ENCODE measurements around the gene DOCK1. TPM values are rescaled to one million over a fixed set of nuclear protein-coding genes. Genes with fewer than 3 reads are reported as not detected.

Gene DOCK1
- total and polyA plus RNA-seq, 2 donors from 2014 or later, result 15.8 to 81.7 TPM

DNA sequence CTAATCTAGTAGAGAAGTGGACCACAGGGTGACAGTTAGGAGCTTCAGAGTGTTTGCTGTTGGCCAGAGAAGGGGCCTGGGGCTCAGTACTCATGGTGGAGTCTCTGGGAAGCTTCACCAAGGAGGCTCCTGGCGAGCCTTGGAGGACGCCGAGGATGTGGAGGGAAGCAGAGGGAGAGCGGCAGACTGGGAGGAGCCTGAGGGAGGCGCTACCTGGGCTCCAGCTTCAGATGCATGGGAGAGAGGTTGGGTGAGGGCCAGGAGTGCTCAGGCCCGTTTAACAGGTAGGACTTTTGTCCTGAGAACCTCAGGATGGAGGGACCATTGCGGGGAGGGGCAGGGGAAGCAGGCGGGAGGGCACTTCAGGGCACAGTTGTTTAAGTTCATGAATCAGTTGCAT is 24.2 kb downstream of the DOCK1 start:
- no peaks in the 10 kb centered on the region for H3K9me3 ChIP-seq (ENCODE audit: control insufficient read depth in 2 of 3, insufficient read depth in 1 of 3, low read length in 3 of 3)
- no peaks in the 10 kb centered on the region for H3K36me3 ChIP-seq (ENCODE audit: control insufficient read depth in 2 of 3, insufficient read depth in 3 of 3, low read length in 3 of 3)
- H3K9ac ChIP-seq (ENCODE audit: low read length in 3 of 3), result no peak overlapping the region
- TF ChIP-seq, protein P1, sequence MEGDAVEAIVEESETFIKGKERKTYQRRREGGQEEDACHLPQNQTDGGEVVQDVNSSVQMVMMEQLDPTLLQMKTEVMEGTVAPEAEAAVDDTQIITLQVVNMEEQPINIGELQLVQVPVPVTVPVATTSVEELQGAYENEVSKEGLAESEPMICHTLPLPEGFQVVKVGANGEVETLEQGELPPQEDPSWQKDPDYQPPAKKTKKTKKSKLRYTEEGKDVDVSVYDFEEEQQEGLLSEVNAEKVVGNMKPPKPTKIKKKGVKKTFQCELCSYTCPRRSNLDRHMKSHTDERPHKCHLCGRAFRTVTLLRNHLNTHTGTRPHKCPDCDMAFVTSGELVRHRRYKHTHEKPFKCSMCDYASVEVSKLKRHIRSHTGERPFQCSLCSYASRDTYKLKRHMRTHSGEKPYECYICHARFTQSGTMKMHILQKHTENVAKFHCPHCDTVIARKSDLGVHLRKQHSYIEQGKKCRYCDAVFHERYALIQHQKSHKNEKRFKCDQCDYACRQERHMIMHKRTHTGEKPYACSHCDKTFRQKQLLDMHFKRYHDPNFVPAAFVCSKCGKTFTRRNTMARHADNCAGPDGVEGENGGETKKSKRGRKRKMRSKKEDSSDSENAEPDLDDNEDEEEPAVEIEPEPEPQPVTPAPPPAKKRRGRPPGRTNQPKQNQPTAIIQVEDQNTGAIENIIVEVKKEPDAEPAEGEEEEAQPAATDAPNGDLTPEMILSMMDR (IDR thresholded peaks at IDR 0.05; ENCODE audit: borderline replicate concordance, extremely low read depth, insufficient read depth), result no peak
- no peak overlapping the region for H3K27ac ChIP-seq (ENCODE audit: low read depth in 2 of 2, low read length in 2 of 2)
- no peak overlapping the region for H3K4me3 ChIP-seq (ENCODE audit: low read length in 3 of 3)
- no peaks in the 10 kb centered on the region for H3K27me3 ChIP-seq (ENCODE audit: control insufficient read depth, insufficient read depth, low read length)
- FAIRE-seq (no peak), DNase-seq (no peak)
- H3K4me1 ChIP-seq (ENCODE audit: control insufficient read depth in 2 of 3, insufficient read depth in 2 of 3, low read depth in 1 of 3, low read length in 3 of 3), result peaks cover 0 to 33% (median 27%) of the 10 kb centered on the region in 3 donors
- intact Hi-C loops (cut with DNase I), result no loop called here

DNA sequence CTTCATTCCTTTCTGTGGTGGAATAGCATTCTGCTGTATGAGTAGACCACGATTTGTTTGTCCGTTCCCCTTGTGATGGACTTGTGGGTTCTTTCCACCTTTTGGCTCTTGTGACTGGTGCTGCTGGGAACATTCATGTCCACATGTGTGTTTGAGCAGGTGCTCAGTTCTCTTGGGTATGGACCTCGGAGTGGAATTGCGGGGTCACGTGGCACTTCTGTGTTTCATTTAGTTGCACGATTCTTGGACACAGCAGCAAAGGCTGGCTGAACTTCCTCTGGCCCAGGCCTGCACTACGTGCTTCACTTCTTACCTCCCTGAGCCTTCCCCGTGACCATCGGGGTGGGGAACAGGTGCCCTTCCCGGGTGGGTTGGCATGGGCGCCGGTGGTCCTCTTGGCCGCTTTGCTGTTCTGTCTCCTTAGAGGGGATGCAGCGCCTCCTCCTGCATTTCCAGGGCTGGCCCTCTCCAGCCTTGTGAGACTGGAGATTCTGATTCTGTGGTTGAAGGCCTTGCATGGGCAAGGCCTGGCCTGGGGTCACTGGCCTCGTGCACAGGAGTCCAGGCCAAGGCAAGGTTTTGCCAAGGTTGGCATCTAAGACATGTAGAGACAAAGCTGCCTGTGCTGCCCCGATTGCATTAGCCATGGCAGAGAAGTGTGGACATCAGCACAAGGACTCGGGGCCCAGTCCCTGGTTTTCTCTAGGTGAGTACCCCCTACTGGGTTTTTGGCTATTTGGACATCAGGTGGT is 25.1 kb downstream of the DOCK1 start:
- H3K27ac ChIP-seq (ENCODE audit: low read depth in 2 of 2, low read length in 2 of 2), result no peak overlapping the region
- TF ChIP-seq, protein P1 (IDR thresholded peaks at IDR 0.05; ENCODE audit: borderline replicate concordance, extremely low read depth, insufficient read depth), result no peak

DNA sequence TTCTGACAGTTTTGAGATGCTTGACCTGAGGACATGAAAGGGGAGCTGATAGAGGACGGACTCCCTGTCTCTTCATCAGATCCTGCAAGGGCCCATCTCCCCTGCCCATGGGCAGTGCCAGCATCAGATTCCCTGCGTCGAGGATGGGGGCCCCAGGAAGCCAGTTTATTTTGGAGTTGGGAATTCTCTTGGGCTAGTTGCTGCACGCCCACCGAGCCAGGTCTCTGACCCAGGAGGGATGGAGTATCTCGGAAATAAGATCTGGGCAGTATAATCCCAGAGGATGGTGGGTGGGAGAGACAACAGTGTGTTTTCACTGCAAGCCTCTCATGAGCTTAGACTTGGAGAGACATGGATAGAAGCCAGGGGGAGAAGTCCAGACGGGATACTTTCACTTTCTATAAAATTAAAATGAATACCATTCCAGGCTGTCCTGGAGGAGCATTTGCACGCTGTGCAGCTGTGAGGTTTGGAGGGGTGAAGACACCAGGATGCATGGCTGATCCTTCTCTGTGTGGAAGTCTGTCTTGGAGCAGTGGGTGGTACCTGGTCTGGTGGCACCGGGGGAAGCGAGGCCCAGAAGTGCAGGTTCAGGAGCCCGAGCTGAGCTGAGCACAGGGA is 25.8 kb downstream of the DOCK1 start:
- Histone ChIP-seq H3K36me3 (ENCODE audit: control insufficient read depth in 2 of 3, insufficient read depth in 3 of 3, low read length in 3 of 3) (no peaks in the 10 kb centered on the region), H3K4me1 (ENCODE audit: control insufficient read depth in 2 of 3, insufficient read depth in 2 of 3, low read depth in 1 of 3, low read length in 3 of 3) (peaks cover 0 to 38% (median 31%) of the 10 kb centered on the region in 3 donors), H3K27ac (ENCODE audit: low read depth in 2 of 2, low read length in 2 of 2) (no peak overlapping the region), H3K4me3 (ENCODE audit: low read length in 3 of 3) (peak overlapping the region in 2 of 3 donors; percentile 30 to 49), H3K9me3 (ENCODE audit: control insufficient read depth in 2 of 3, insufficient read depth in 1 of 3, low read length in 3 of 3) (no peaks in the 10 kb centered on the region), H3K9ac (ENCODE audit: low read length in 3 of 3) (peak overlapping the region in 1 of 3 donors; percentile 48), H3K27me3 (ENCODE audit: control insufficient read depth, insufficient read depth, low read length) (no peaks in the 10 kb centered on the region)
- TF ChIP-seq, protein P1 (IDR thresholded peaks at IDR 0.05; ENCODE audit: borderline replicate concordance, extremely low read depth, insufficient read depth), result no peak
- intact Hi-C loops (cut with DNase I), result no loop called here
- FAIRE-seq (no peak), DNase-seq (peak in 1 of 5 donors; percentile 59)

More for the DNA sequence above, 25.1 kb downstream of the DOCK1 start:
- H3K4me3 ChIP-seq (ENCODE audit: low read length in 3 of 3), result peak overlapping the region in 1 of 3 donors; percentile 49
- H3K36me3 ChIP-seq (ENCODE audit: control insufficient read depth in 2 of 3, insufficient read depth in 3 of 3, low read length in 3 of 3), result no peaks in the 10 kb centered on the region
- no peaks in the 10 kb centered on the region for H3K27me3 ChIP-seq (ENCODE audit: control insufficient read depth, insufficient read depth, low read length)
- no peaks in the 10 kb centered on the region for H3K9me3 ChIP-seq (ENCODE audit: control insufficient read depth in 2 of 3, insufficient read depth in 1 of 3, low read length in 3 of 3)
- intact Hi-C loops (cut with DNase I), result no loop called here
- no peak overlapping the region for H3K9ac ChIP-seq (ENCODE audit: low read length in 3 of 3)
- peaks cover 0 to 34% (median 27%) of the 10 kb centered on the region in 3 donors for H3K4me1 ChIP-seq (ENCODE audit: control insufficient read depth in 2 of 3, insufficient read depth in 2 of 3, low read depth in 1 of 3, low read length in 3 of 3)
- no peak for FAIRE-seq
- DNase-seq, result no peak
